K562 (cell line): ENCODE results near the gene RRAD. TPM values are rescaled to one million over a fixed set of nuclear protein-coding genes. Genes with fewer than 3 reads are reported as not detected.

Experiments used
- ATAC-seq: fragments of 200-7000 bp; cut with Tn5 transposase; 3 replicates; pipeline ENCODE4 v1.9.1; 2020; ENCODE audit warnings: moderate library complexity
- BruUV-seq: library from RNA; stranded (reverse); fragments of 400-500 nt; replicated peaks from 2 replicates; lab custom pipeline; 2021; lab: Mats Ljungman, UMichigan
- CTCF ChIA-PET: fragments of 300-600 bp; formaldehyde crosslinking; extraction: SDS; loops from one replicate; lab custom pipeline; 2021; ENCODE audit warnings: low intra/inter-chr PET ratio; lab: Yijun Ruan, JAX
- POLR2A ChIA-PET: fragments of 300-600, 350-650 bp; sonication (Branson Sonifier 250); formaldehyde crosslinking; extraction: SDS; loops from one replicate; lab custom pipeline; 2021; ENCODE audit warnings: antibody characterized with exemption, inconsistent platforms; lab: Yijun Ruan, JAX
- DNase-seq, 4 experiments: peaks; one replicate each; pipeline versions ENCODE4 v3.0.0 to v3.0.0-alpha.2; 2011 to 2018; ENCODE audit warnings: low spot score in 3 of 4, mixed read lengths in 3 of 4; ENCODE audit errors: extremely low read depth in 1 of 4
- FAIRE-seq: peaks from 2 replicates; lab custom pipeline; 2011; peaks lifted over from hg19 to GRCh38; lab: Jason Lieb, UNC
- H2AFZ ChIP-seq: 2 replicates; pipeline ENCODE4 v1.6.0; 2011; ENCODE audit warnings: low read depth, low read length, control low read depth, inconsistent platforms
- H3K27ac ChIP-seq: fragments of 200-600 bp; 3 replicates; pipeline ENCODE4 v1.8.0; 2011; ENCODE audit warnings: low read depth, mild to moderate bottlenecking, control low read depth, inconsistent platforms, low read length, moderate library complexity, mixed read lengths; ENCODE audit errors: extremely low read depth
- H3K27me3 ChIP-seq, 2 experiments: fragments of 300-600 bp in 1 of 2; 2 replicates in 1 of 2; 3 replicates in 1 of 2; pipeline versions ENCODE4 v1.6.0 to v1.8.0; 2011; ENCODE audit warnings: inconsistent platforms in 2 of 2, low read length in 2 of 2, mild to moderate bottlenecking in 1 of 2, mixed read lengths in 1 of 2, moderate library complexity in 1 of 2; ENCODE audit not compliant: control insufficient read depth in 2 of 2, insufficient read depth in 2 of 2
- H3K36me3 ChIP-seq: fragments of 300-600 bp; 3 replicates; pipeline ENCODE4 v1.8.0; 2011; ENCODE audit warnings: mild to moderate bottlenecking, low read length, inconsistent platforms; ENCODE audit not compliant: control insufficient read depth, insufficient read depth
- H3K4me1 ChIP-seq, 2 experiments: fragments of 200-600 bp in 1 of 2; replicated peaks in 1 of 2; 2 replicates in 1 of 2; 3 replicates in 1 of 2; pipeline versions ENCODE4 v1.5.1 to v1.8.0; 2011; ENCODE audit warnings: inconsistent platforms in 2 of 2, low read length in 2 of 2, mild to moderate bottlenecking in 1 of 2, mixed read lengths in 1 of 2, moderate library complexity in 1 of 2; ENCODE audit not compliant: control insufficient read depth in 2 of 2, insufficient read depth in 2 of 2
- H3K4me2 ChIP-seq: 2 replicates; pipeline ENCODE4 v1.6.1; 2011; ENCODE audit warnings: low read length, control low read depth, inconsistent platforms, mixed read lengths; ENCODE audit not compliant: insufficient read depth
- H3K4me3 ChIP-seq: fragments of 200-600 bp; sonication (generic), shearing (Covaris generic); 2 replicates; pipeline ENCODE4 v1.5.1; 2016; ENCODE audit warnings: control low read depth, inconsistent platforms
- H3K79me2 ChIP-seq: fragments of 200-600 bp; 3 replicates; pipeline ENCODE4 v1.8.0; 2011; ENCODE audit warnings: low read length, inconsistent platforms; ENCODE audit not compliant: control insufficient read depth, insufficient read depth
- H3K9ac ChIP-seq, 2 experiments: 2 replicates each; pipeline versions ENCODE4 v1.6.0 to v1.6.1; 2011; ENCODE audit warnings: low read depth in 2 of 2, low read length in 2 of 2, control low read depth in 1 of 2, inconsistent platforms in 1 of 2, mild to moderate bottlenecking in 1 of 2, mixed read lengths in 1 of 2; ENCODE audit not compliant: insufficient read depth in 1 of 2
- H3K9me1 ChIP-seq: one replicate; pipeline ENCODE4 v1.6.0; 2011; ENCODE audit warnings: inconsistent platforms, mild to moderate bottlenecking, low read length, moderate library complexity; ENCODE audit not compliant: control insufficient read depth, insufficient read depth
- H3K9me3 ChIP-seq: replicated peaks from 2 replicates; pipeline ENCODE4 v1.5.1; 2011; ENCODE audit warnings: low read depth, low read length, inconsistent platforms; ENCODE audit not compliant: control insufficient read depth, insufficient read depth
- H4K20me1 ChIP-seq: replicated peaks from 2 replicates; pipeline ENCODE4 v1.6.1; 2011; ENCODE audit warnings: low read length, inconsistent platforms, mixed read lengths; ENCODE audit not compliant: control insufficient read depth, insufficient read depth
- BRCA1 ChIP-seq, 2 experiments: fragments of 450-650 bp in 1 of 2; sonication (generic) in 1 of 2; formaldehyde crosslinking in 1 of 2; IDR thresholded peaks; 2 replicates each; pipeline versions ENCODE4 v1.5.0 to v1.6.1; 2017 to 2020; ENCODE audit warnings: mild to moderate bottlenecking in 1 of 2, missing genetic modification reagents in 1 of 2
- EHMT2 ChIP-seq: fragments of 450-650 bp; IDR thresholded peaks from 2 replicates; pipeline ENCODE4 v1.6.1; 2018; ENCODE audit warnings: antibody characterized with exemption
- FUS ChIP-seq: fragments of 200-400 bp; formaldehyde crosslinking; optimal IDR thresholded peaks from 2 replicates; pipeline ENCODE3; 2017; ENCODE audit warnings: low read depth, low read length
- HDAC6 ChIP-seq: IDR thresholded peaks from 2 replicates; pipeline ENCODE4 v1.6.1; 2012; ENCODE audit warnings: low read depth, mild to moderate bottlenecking, control low read depth, inconsistent platforms, low read length, moderate library complexity
- HINFP ChIP-seq: fragments of 450-650 bp; conservative IDR thresholded peaks from 2 replicates; pipeline ENCODE4 v1.6.1; 2016; ENCODE audit warnings: missing genetic modification characterization, low read depth, mild to moderate bottlenecking, control low read depth, missing compliant biosample characterization
- KDM5B ChIP-seq: fragments of 200-600 bp; sonication (generic); IDR thresholded peaks from 2 replicates; pipeline ENCODE4 v1.6.1; 2012; ENCODE audit warnings: low read depth, mild to moderate bottlenecking, moderate library complexity, low read length, control low read depth, inconsistent platforms; ENCODE audit not compliant: insufficient replicate concordance
- MCM5 ChIP-seq: fragments of 450-650 bp; IDR thresholded peaks from 2 replicates; pipeline ENCODE4 v1.6.1; 2016; ENCODE audit warnings: low read depth
- NFIX ChIP-seq: fragments of 250-450 bp; sonication (Bioruptor Pico); IDR thresholded peaks from 2 replicates; pipeline ENCODE4 v1.4.0; 2020; ENCODE audit warnings: low read depth, mild to moderate bottlenecking, moderate library complexity
- POLR2AphosphoS2 ChIP-seq: IDR thresholded peaks from 2 replicates; pipeline ENCODE4 v1.6.1; 2012; ENCODE audit warnings: low read length, improper control_type of control experiment
- RFX7 ChIP-seq: fragments of 250-450 bp; sonication (Bioruptor Pico); IDR thresholded peaks from 2 replicates; pipeline ENCODE4 v1.5.1; 2021; ENCODE audit warnings: mild to moderate bottlenecking
- SNRNP70 ChIP-seq: fragments of 200-400 bp; formaldehyde crosslinking; optimal IDR thresholded peaks from 2 replicates; pipeline ENCODE3; 2017; ENCODE audit warnings: low read depth, low read length
- STAT5B ChIP-seq: fragments of 250-450 bp; sonication (Bioruptor Pico); IDR thresholded peaks from 2 replicates; pipeline ENCODE4 v1.8.0; 2021; ENCODE audit warnings: mild to moderate bottlenecking, inconsistent platforms
- TGIF2 ChIP-seq: sonication (generic); formaldehyde crosslinking; IDR thresholded peaks from 2 replicates; pipeline ENCODE4 v1.8.1; 2022; ENCODE audit warnings: mild to moderate bottlenecking, missing genetic modification reagents, moderate library complexity
- UBTF ChIP-seq, 2 experiments: IDR thresholded peaks; 2 replicates each; pipeline ENCODE4 v1.6.1; 2012; ENCODE audit warnings: improper control_type of control experiment in 2 of 2, low read depth in 2 of 2, low read length in 2 of 2, borderline replicate concordance in 1 of 2
- ZNF121 ChIP-seq: sonication (generic); formaldehyde crosslinking; conservative IDR thresholded peaks from 2 replicates; pipeline ENCODE4 v1.8.0; 2022; ENCODE audit warnings: missing genetic modification reagents
- ZNF398 ChIP-seq: fragments of 250-450 bp; sonication (Bioruptor Pico); IDR thresholded peaks from 2 replicates; pipeline ENCODE4 v1.8.0; 2021; ENCODE audit warnings: moderate library complexity, mild to moderate bottlenecking, inconsistent platforms
- ZNF586 ChIP-seq: fragments of 450-650 bp; formaldehyde crosslinking; conservative IDR thresholded peaks from 2 replicates; pipeline ENCODE4 v1.4.0; 2020; ENCODE audit warnings: mild to moderate bottlenecking, moderate library complexity
- ZNF644 ChIP-seq: fragments of 200-800 bp; sonication (Bioruptor generic); IDR thresholded peaks from 2 replicates; pipeline ENCODE4 v1.6.1; 2016; ENCODE audit warnings: low read depth, missing genetic modification characterization, missing compliant biosample characterization
- ZNF75A ChIP-seq: fragments of 450-650 bp; formaldehyde crosslinking; IDR thresholded peaks from 2 replicates; pipeline ENCODE4 v1.4.0; 2020; ENCODE audit warnings: mild to moderate bottlenecking
- WGBS: fragments of 100-300 bp; shearing (Covaris generic); methylation state at CpG from one replicate; pipeline ENCODE4 v1.1.6; 2016; ENCODE audit warnings: low coverage, mixed read lengths; ENCODE audit not compliant: insufficient coverage; ENCODE audit errors: missing lambda C conversion rate; 5-methylcytosine and 5-hydroxymethylcytosine counted together
- in situ Hi-C: fragments of 300-500 bp; cut with MboI; formaldehyde crosslinking; loops from 4 replicates; pipeline ENCODE4 v1.15.0; 2018; ENCODE audit warnings: inconsistent platforms, mixed read lengths
- intact Hi-C: fragments of 100-400 bp; cut with micrococcal nuclease; formaldehyde crosslinking; loops from 2 replicates; pipeline ENCODE4 v1.14.2; 2022
- polyA plus RNA-seq, 8 experiments: library from polyadenylated mRNA; depleted of rRNA in 4 of 8; stranded (reverse) in 5 of 8; unstranded in 3 of 8; fragments of >200 nt; fragmentation: Nextera tagmentation in 2 of 8; fragmentation: Illumina TruSeq in 1 of 8; extraction: Ambion mirVana in 2 of 8; extraction: Trizol in 1 of 8; gene quantifications; 2 replicates each; pipeline versions ENCODE4 v1.2.1 to v1.2.3, GENCODE V29; 2011 to 2014; ENCODE audit warnings: inconsistent platforms in 1 of 8, missing spikeins in 1 of 8
- total RNA-seq, 7 experiments: library from RNA; depleted of rRNA in 6 of 7; stranded (reverse); fragments of >200 nt in 6 of 7; fragmentation: Illumina TruSeq in 2 of 7; extraction: Trizol in 2 of 7; gene quantifications; 2 replicates each; pipeline versions ENCODE4 v1.2.1 to v1.2.3, GENCODE V29; 2011 to 2021; ENCODE audit warnings: low replicate concordance in 1 of 7

RRAD gene
- total and polyA plus RNA-seq, 9 of the 15 experiments (the other 6 are each of a cell fraction or from before 2014, with no cell fraction given): 0.09 to 0.20 (median 0.13) TPM; not detected in 5

- CTCF ChIA-PET: interaction anchor here (0.9 kb wide), 1 partner anchor 10 kb away, joined by 3 read pairs; the partner anchor contains the start of gene RRAD
- Histone ChIP-seq H3K4me1 (peaks cover 0 to 9% of the 10 kb centered on the region in 2 experiments; a peak in 2 of 5 replicates), H3K9ac (no peak overlapping the region), H4K20me1 (no peaks in the 10 kb centered on the region), H3K36me3 (no peaks in the 10 kb centered on the region), H3K9me1 (no peaks in the 10 kb centered on the region), H3K4me3 (no peak overlapping the region), H3K27ac (no peak overlapping the region), H3K4me2 (no peak overlapping the region), H3K9me3 (no peaks in the 10 kb centered on the region), H3K27me3 (peaks cover 15 to 52% of the 10 kb centered on the region in 2 experiments; a peak in 4 of 5 replicates), H3K79me2 (no peaks in the 10 kb centered on the region)
- FAIRE-seq (no peak), ATAC-seq (no peak)
- POLR2A ChIA-PET: interaction anchor here (0.8 kb wide), 1 partner anchor 12 kb away, joined by 4 read pairs; no protein-coding TSS in a partner anchor
- 4% methylated on average over 7 of the region's 7 CpGs for WGBS
- intact Hi-C loops: no loop called here
- in situ Hi-C loops: no loop called here
- BruUV-seq: no TSS peak
- TF ChIP-seq BRCA1 (IDR thresholded peaks at IDR 0.05) (no peak), BRCA1 (CRISPR knock-in tag; IDR thresholded peaks at IDR 0.05) (no peak), ZNF121 (no peak), ZNF586 (CRISPR knock-in tag) (no peak), NFIX (CRISPR knock-in tag) (no peak), ZNF644 (tag) (no peak), HDAC6 (no peak), KDM5B (no peak), STAT5B (CRISPR knock-in tag) (no peak), POLR2AphosphoS2 (no peak), EHMT2 (no peak), HINFP (tag) (no peak), RFX7 (CRISPR knock-in tag) (no peak), ZNF398 (CRISPR knock-in tag) (no peak), FUS (no peak), ZNF75A (CRISPR knock-in tag) (no peak), UBTF (IDR thresholded peaks at IDR 0.05; ENCODE audit: borderline replicate concordance in 1 of 2, low read depth in 2 of 2, low read length in 2 of 2) (no peak), TGIF2 (CRISPR knock-in tag) (no peak), SNRNP70 (no peak), MCM5 (no peak)
- TF ChIP-seq, all 486 proteins: peak for 0
- DNase-seq: no peak
- H2AFZ ChIP-seq: no peak overlapping the region
Observed at GRCh38 chr16:66915041-66915440, 10.3 kb downstream of the RRAD start.
